Measurements from ENCODE around the gene GIPC3.
A peak's percentile ranks its signal among the peaks of the same experiment; 100 is the strongest.

Gene GIPC3

GRCh38 chr19:3547767-3548282 lies 37.5 kb upstream of the GIPC3 start:
- FAIRE-seq (no peak), DNase-seq (ENCODE audit: insufficient read length, low spot score) (no peak)
- TF ChIP-seq POLR2AphosphoS5 (IDR thresholded peaks at IDR 0.05; ENCODE audit: low read depth, low read length) (no peak), TAF1 (IDR thresholded peaks at IDR 0.05; ENCODE audit: low read depth, low read length) (no peak), POU2F2 (IDR thresholded peaks at IDR 0.05; ENCODE audit: low read depth, low read length) (no peak), PAX5 (IDR thresholded peaks at IDR 0.05; ENCODE audit: insufficient read depth, low read length, severe bottlenecking) (no peak), POLR2A (IDR thresholded peaks at IDR 0.05; ENCODE audit: low read depth, low read length) (no peak), SPI1 (IDR thresholded peaks at IDR 0.05; ENCODE audit: low read depth, low read length) (no peak)

GRCh38 chr19:3548606-3549005 lies 36.7 kb upstream of the GIPC3 start:
- FAIRE-seq: no peak
- no peak for TF ChIP-seq POLR2A (IDR thresholded peaks at IDR 0.05; ENCODE audit: low read depth, low read length)
- TF ChIP-seq POU2F2 (IDR thresholded peaks at IDR 0.05; ENCODE audit: low read depth, low read length): no peak
- TF ChIP-seq SPI1 (IDR thresholded peaks at IDR 0.05; ENCODE audit: low read depth, low read length): no peak
- TF ChIP-seq POLR2AphosphoS5 (IDR thresholded peaks at IDR 0.05; ENCODE audit: low read depth, low read length): no peak

GRCh38 chr19:3549816-3550215 lies 35.5 kb upstream of the GIPC3 start:
- DNase-seq (ENCODE audit: insufficient read length, low spot score) (no peak), FAIRE-seq (no peak)
- no peak for TF ChIP-seq PAX5 (IDR thresholded peaks at IDR 0.05; ENCODE audit: insufficient read depth, low read length, severe bottlenecking)
- no peak for TF ChIP-seq POLR2AphosphoS5 (IDR thresholded peaks at IDR 0.05; ENCODE audit: low read depth, low read length)
- TF ChIP-seq TAF1 (IDR thresholded peaks at IDR 0.05; ENCODE audit: low read depth, low read length): no peak
- no peak for TF ChIP-seq POU2F2 (IDR thresholded peaks at IDR 0.05; ENCODE audit: low read depth, low read length)
- TF ChIP-seq SPI1 (IDR thresholded peaks at IDR 0.05; ENCODE audit: low read depth, low read length): no peak
- no peak for TF ChIP-seq POLR2A (IDR thresholded peaks at IDR 0.05; ENCODE audit: low read depth, low read length)

More at GRCh38 chr19:3548606-3549005, 36.7 kb upstream of the GIPC3 start:
- DNase-seq (ENCODE audit: insufficient read length, low spot score): no peak

- FAIRE-seq: no peak
- TF ChIP-seq PAX5 (IDR thresholded peaks at IDR 0.05; ENCODE audit: insufficient read depth, low read length, severe bottlenecking): no peak
- no peak for TF ChIP-seq TAF1 (IDR thresholded peaks at IDR 0.05; ENCODE audit: low read depth, low read length)
- no peak for TF ChIP-seq SPI1 (IDR thresholded peaks at IDR 0.05; ENCODE audit: low read depth, low read length)
- TF ChIP-seq POLR2AphosphoS5 (IDR thresholded peaks at IDR 0.05; ENCODE audit: low read depth, low read length): no peak
- no peak for TF ChIP-seq POU2F2 (IDR thresholded peaks at IDR 0.05; ENCODE audit: low read depth, low read length)
- TF ChIP-seq POLR2A (IDR thresholded peaks at IDR 0.05; ENCODE audit: low read depth, low read length): no peak
- DNase-seq (ENCODE audit: insufficient read length, low spot score): no peak
These were observed 34.1 kb upstream of the GIPC3 start for GRCh38 chr19:3550947-3551791.

- no peak for FAIRE-seq
- TF ChIP-seq POLR2AphosphoS5 (IDR thresholded peaks at IDR 0.05; ENCODE audit: low read depth, low read length) (no peak), PAX5 (IDR thresholded peaks at IDR 0.05; ENCODE audit: insufficient read depth, low read length, severe bottlenecking) (no peak), TAF1 (IDR thresholded peaks at IDR 0.05; ENCODE audit: low read depth, low read length) (no peak), POLR2A (IDR thresholded peaks at IDR 0.05; ENCODE audit: low read depth, low read length) (no peak), SPI1 (IDR thresholded peaks at IDR 0.05; ENCODE audit: low read depth, low read length) (no peak), POU2F2 (IDR thresholded peaks at IDR 0.05; ENCODE audit: low read depth, low read length) (no peak)
- DNase-seq (ENCODE audit: insufficient read length, low spot score): no peak
These were observed 33.5 kb upstream of the GIPC3 start for GRCh38 chr19:3551792-3552095.

GRCh38 chr19:3554254-3555083 lies 30.8 kb upstream of the GIPC3 start:
- FAIRE-seq (peak; percentile 85), DNase-seq (ENCODE audit: insufficient read length, low spot score) (no peak)
- TF ChIP-seq PAX5 (IDR thresholded peaks at IDR 0.05; ENCODE audit: insufficient read depth, low read length, severe bottlenecking) (no peak), POLR2A (IDR thresholded peaks at IDR 0.05; ENCODE audit: low read depth, low read length) (no peak), POLR2AphosphoS5 (IDR thresholded peaks at IDR 0.05; ENCODE audit: low read depth, low read length) (no peak), SPI1 (IDR thresholded peaks at IDR 0.05; ENCODE audit: low read depth, low read length) (peak; percentile 5; the same call in 1 of the 2 replicates), POU2F2 (IDR thresholded peaks at IDR 0.05; ENCODE audit: low read depth, low read length) (no peak), TAF1 (IDR thresholded peaks at IDR 0.05; ENCODE audit: low read depth, low read length) (no peak)

GRCh38 chr19:3555653-3556422 lies 29.4 kb upstream of the GIPC3 start:
- no peak for TF ChIP-seq POLR2A (IDR thresholded peaks at IDR 0.05; ENCODE audit: low read depth, low read length)
- TF ChIP-seq POLR2AphosphoS5 (IDR thresholded peaks at IDR 0.05; ENCODE audit: low read depth, low read length): no peak
- TF ChIP-seq TAF1 (IDR thresholded peaks at IDR 0.05; ENCODE audit: low read depth, low read length): no peak
- TF ChIP-seq PAX5 (IDR thresholded peaks at IDR 0.05; ENCODE audit: insufficient read depth, low read length, severe bottlenecking): no peak
- TF ChIP-seq SPI1 (IDR thresholded peaks at IDR 0.05; ENCODE audit: low read depth, low read length): no peak
- TF ChIP-seq POU2F2 (IDR thresholded peaks at IDR 0.05; ENCODE audit: low read depth, low read length): no peak
- no peak for FAIRE-seq
- no peak for DNase-seq (ENCODE audit: insufficient read length, low spot score)

- DNase-seq (ENCODE audit: insufficient read length, low spot score): no peak
- TF ChIP-seq TAF1 (IDR thresholded peaks at IDR 0.05; ENCODE audit: low read depth, low read length) (no peak), POLR2AphosphoS5 (IDR thresholded peaks at IDR 0.05; ENCODE audit: low read depth, low read length) (no peak), SPI1 (IDR thresholded peaks at IDR 0.05; ENCODE audit: low read depth, low read length) (no peak)
- no peak for FAIRE-seq
These were observed 28.8 kb upstream of the GIPC3 start for GRCh38 chr19:3556423-3556977.
